BJ (cell line): ENCODE data around the gene POLR2L. TPM values are rescaled to one million over a fixed set of nuclear protein-coding genes. Genes with fewer than 3 reads are reported as not detected.
A peak's percentile ranks its signal among the peaks of the same experiment; 100 is the strongest.

ENCODE experiments used
- CTCF ChIA-PET: fragments of 350-600 bp; formaldehyde crosslinking; extraction: SDS; loops from one replicate; lab custom pipeline; 2021; ENCODE audit warnings: antibody characterized with exemption, inconsistent platforms; lab: Yijun Ruan, JAX
- POLR2A ChIA-PET: fragments of 300-600 bp; sonication (Branson Sonifier 250); formaldehyde crosslinking; extraction: SDS; loops from one replicate; lab custom pipeline; 2021; ENCODE audit warnings: antibody characterized with exemption; lab: Charles Lee
- DNase-seq: peaks from one replicate; pipeline ENCODE4 v3.0.0-alpha.2; 2011; ENCODE audit warnings: low read depth
- H3K27me3 ChIP-seq: 2 replicates; pipeline ENCODE4 v1.6.0; 2011; ENCODE audit warnings: low read length; ENCODE audit not compliant: control insufficient read depth, insufficient read depth
- H3K36me3 ChIP-seq: 2 replicates; pipeline ENCODE4 v1.5.1; 2011; ENCODE audit warnings: low read length; ENCODE audit not compliant: control insufficient read depth, insufficient read depth
- H3K4me3 ChIP-seq: 2 replicates; pipeline ENCODE4 v1.5.1; 2011; ENCODE audit warnings: low read depth, mild to moderate bottlenecking, control low read depth, low read length
- CTCF ChIP-seq: IDR thresholded peaks from 2 replicates; pipeline ENCODE4 v1.5.1; 2011; ENCODE audit warnings: low read depth, mild to moderate bottlenecking, control low read depth, inconsistent platforms, low read length, moderate library complexity; ENCODE audit not compliant: insufficient read depth
- polyA plus RNA-seq: library from polyadenylated mRNA; depleted of rRNA; stranded (reverse); fragments of >200 nt; gene quantifications from 2 replicates; pipeline ENCODE4 v1.2.3, GENCODE V29; 2011

Gene POLR2L
- polyA plus RNA-seq, 1 experiment = 734 TPM

GRCh38 chr11:837189-837989, 4.9 kb downstream of the POLR2L start:
- CTCF ChIA-PET = interaction anchor here (1.3 kb wide), 1 partner anchor 8 kb away, joined by 3 read pairs; no protein-coding TSS in a partner anchor

GRCh38 chr11:836700-837099, 5.6 kb downstream of the POLR2L start:
- ChIA-PET CTCF (no interaction called here), POLR2A (interaction anchor here (0.5 kb wide), 1 partner anchor 91 kb away, joined by 3 read pairs; no protein-coding TSS in a partner anchor)
- no peak for DNase-seq
- H3K27me3 ChIP-seq = no peaks in the 10 kb centered on the region
- no peak overlapping the region for H3K4me3 ChIP-seq
- TF ChIP-seq CTCF = no peak
- peaks cover 46% of the 10 kb centered on the region for H3K36me3 ChIP-seq

More at GRCh38 chr11:837189-837989, 4.9 kb downstream of the POLR2L start:
- POLR2A ChIA-PET = no interaction called here
- DNase-seq = no peak
- Histone ChIP-seq H3K4me3 (no peak overlapping the region), H3K36me3 (peaks cover 46% of the 10 kb centered on the region), H3K27me3 (no peaks in the 10 kb centered on the region)
- no peak for TF ChIP-seq CTCF

- Histone ChIP-seq H3K36me3 (peaks cover 46% of the 10 kb centered on the region), H3K4me3 (no peak overlapping the region), H3K27me3 (no peaks in the 10 kb centered on the region)
- TF ChIP-seq CTCF = no peak
- POLR2A ChIA-PET = interaction anchor here (0.5 kb wide), 1 partner anchor 91 kb away, joined by 3 read pairs; no protein-coding TSS in a partner anchor
- no peak for DNase-seq
- CTCF ChIA-PET = no interaction called here
Observed at GRCh38 chr11:836274-836673, 6.1 kb downstream of the POLR2L start.

- Histone ChIP-seq H3K36me3 (peaks cover 32% of the 10 kb centered on the region), H3K27me3 (no peaks in the 10 kb centered on the region), H3K4me3 (peak overlapping the region; percentile 80)
- CTCF ChIA-PET = interaction anchor here (0.7 to 1.7 kb wide), 7 partner anchors 9 to 216 kb away, joined by 3 to 6 read pairs (median 3); no protein-coding TSS in a partner anchor
- POLR2A ChIA-PET = interaction anchor here (0.6 to 3.1 kb wide), 2 partner anchors 10 to 66 kb away, joined by 4 to 15 read pairs; no protein-coding TSS in a partner anchor
- no peak for TF ChIP-seq CTCF
- no peak for DNase-seq
Observed at GRCh38 chr11:834371-835316, 7.7 kb downstream of the POLR2L start.
